HepG2 (cell line): ENCODE data around the gene INSRR. TPM values are rescaled to one million over a fixed set of nuclear protein-coding genes. Genes with fewer than 3 reads are reported as not detected.

ENCODE experiments used
- JUND ChIP-seq: sonication (generic); formaldehyde crosslinking; IDR thresholded peaks from 2 replicates; pipeline ENCODE4 v1.8.0; 2022; ENCODE audit warnings: mild to moderate bottlenecking, missing genetic modification reagents
- KLF12 ChIP-seq: sonication (generic); formaldehyde crosslinking; IDR thresholded peaks from 2 replicates; pipeline ENCODE4 v1.4.0; 2020; ENCODE audit warnings: missing genetic modification reagents, borderline replicate concordance
- MTF2 ChIP-seq: sonication (generic); formaldehyde crosslinking; IDR thresholded peaks from 2 replicates; pipeline ENCODE4 v1.5.0; 2020; ENCODE audit warnings: missing genetic modification reagents, borderline replicate concordance
- POLR2AphosphoS5 ChIP-seq: IDR thresholded peaks from 2 replicates; pipeline ENCODE4 v1.6.1; 2012; ENCODE audit warnings: low read depth, low read length
- SALL2 ChIP-seq: sonication (generic); formaldehyde crosslinking; IDR thresholded peaks from 2 replicates; pipeline ENCODE4 v1.8.1; 2023; ENCODE audit warnings: mild to moderate bottlenecking, missing genetic modification reagents, inconsistent platforms
- SETDB1 ChIP-seq: sonication (generic); formaldehyde crosslinking; IDR thresholded peaks from 2 replicates; pipeline ENCODE4 v1.5.1; 2020; ENCODE audit warnings: missing genetic modification reagents, mild to moderate bottlenecking, borderline replicate concordance
- TFDP1 ChIP-seq: IDR thresholded peaks from 2 replicates; pipeline ENCODE4 v1.6.1; 2016; ENCODE audit warnings: missing compliant biosample characterization, missing genetic modification reagents, borderline replicate concordance
- THAP9 ChIP-seq: sonication (generic); formaldehyde crosslinking; IDR thresholded peaks from 2 replicates; pipeline ENCODE4; 2020; ENCODE audit warnings: missing genetic modification reagents, mild to moderate bottlenecking, borderline replicate concordance
- TP53 ChIP-seq: sonication (generic); formaldehyde crosslinking; conservative IDR thresholded peaks from 2 replicates; pipeline ENCODE4 v1.4.0; 2020; ENCODE audit warnings: missing genetic modification reagents
- ZBTB26 ChIP-seq: IDR thresholded peaks from 2 replicates; pipeline ENCODE4 v1.6.1; 2016; ENCODE audit warnings: missing compliant biosample characterization, missing genetic modification reagents, borderline replicate concordance
- ZNF205 ChIP-seq: IDR thresholded peaks from 2 replicates; pipeline ENCODE4 v1.6.1; 2018; ENCODE audit warnings: missing biosample characterization, missing genetic modification reagents
- ZNF580 ChIP-seq: IDR thresholded peaks from 2 replicates; pipeline ENCODE4 v1.6.1; 2016; ENCODE audit warnings: low read depth, borderline replicate concordance
- ZUFSP ChIP-seq: sonication (generic); formaldehyde crosslinking; IDR thresholded peaks from 2 replicates; pipeline ENCODE4 v1.9.0; 2021; ENCODE audit warnings: missing genetic modification reagents, mild to moderate bottlenecking, borderline replicate concordance
- ZZZ3 ChIP-seq: sonication (generic); formaldehyde crosslinking; IDR thresholded peaks from 2 replicates; pipeline ENCODE4 v1.4.0; 2020; ENCODE audit warnings: missing genetic modification reagents, mild to moderate bottlenecking, borderline replicate concordance
- polyA plus RNA-seq, 8 experiments: library from polyadenylated mRNA; depleted of rRNA in 3 of 8; stranded (reverse) in 7 of 8; unstranded in 1 of 8; fragments of >200 nt; fragmentation: Illumina TruSeq in 4 of 8; extraction: Trizol in 4 of 8; gene quantifications; 2 replicates each; pipeline versions ENCODE4 v1.2.1 to v1.2.3, GENCODE V29; 2011 to 2016; ENCODE audit warnings: low read depth in 4 of 8, missing spikeins in 1 of 8, mixed read lengths in 1 of 8; ENCODE audit not compliant: insufficient read depth in 1 of 8
- total RNA-seq, 5 experiments: library from RNA; depleted of rRNA; stranded (reverse); fragments of >200 nt; fragmentation: Illumina TruSeq; extraction: Trizol; gene quantifications; 2 replicates each; pipeline ENCODE4 v1.2.3, GENCODE V29; 2016; ENCODE audit warnings: low read depth in 1 of 5

Gene INSRR
- total and polyA plus RNA-seq, 2 of the 13 experiments (the other 11 are each of a cell fraction or from before 2014, with no cell fraction given), result not detected

- TF ChIP-seq JUND (CRISPR knock-in tag) (0 out of 2 replicates have a peak, but pooled peaks have one; percentile 44), TFDP1 (CRISPR knock-in tag) (peak; percentile 97), KLF12 (CRISPR knock-in tag) (peak; percentile 82; the same call in 1 of the 2 replicates), ZUFSP (CRISPR knock-in tag) (no peak), ZZZ3 (peak; percentile 56; the same call in 1 of the 2 replicates), MTF2 (CRISPR knock-in tag) (no peak; the same call in 1 of the 2 replicates), THAP9 (CRISPR knock-in tag) (peak; percentile 85), SALL2 (CRISPR knock-in tag) (peak; percentile 78; the same call in 1 of the 2 replicates), POLR2AphosphoS5 (0 out of 2 replicates have a peak, but pooled peaks have one; percentile 30), ZNF580 (CRISPR knock-in tag) (no peak; the same call in 1 of the 2 replicates), ZNF205 (0 out of 2 replicates have a peak, but pooled peaks have one; percentile 25), TP53 (CRISPR knock-in tag) (no peak), SETDB1 (CRISPR knock-in tag) (no peak), ZBTB26 (CRISPR knock-in tag) (peak; percentile 66; the same call in 1 of the 2 replicates)
Observed at GRCh38 chr1:156813750-156814570, 45.0 kb downstream of the INSRR start (continued).
